ENCODE results near the gene RAET1G.

DNA sequence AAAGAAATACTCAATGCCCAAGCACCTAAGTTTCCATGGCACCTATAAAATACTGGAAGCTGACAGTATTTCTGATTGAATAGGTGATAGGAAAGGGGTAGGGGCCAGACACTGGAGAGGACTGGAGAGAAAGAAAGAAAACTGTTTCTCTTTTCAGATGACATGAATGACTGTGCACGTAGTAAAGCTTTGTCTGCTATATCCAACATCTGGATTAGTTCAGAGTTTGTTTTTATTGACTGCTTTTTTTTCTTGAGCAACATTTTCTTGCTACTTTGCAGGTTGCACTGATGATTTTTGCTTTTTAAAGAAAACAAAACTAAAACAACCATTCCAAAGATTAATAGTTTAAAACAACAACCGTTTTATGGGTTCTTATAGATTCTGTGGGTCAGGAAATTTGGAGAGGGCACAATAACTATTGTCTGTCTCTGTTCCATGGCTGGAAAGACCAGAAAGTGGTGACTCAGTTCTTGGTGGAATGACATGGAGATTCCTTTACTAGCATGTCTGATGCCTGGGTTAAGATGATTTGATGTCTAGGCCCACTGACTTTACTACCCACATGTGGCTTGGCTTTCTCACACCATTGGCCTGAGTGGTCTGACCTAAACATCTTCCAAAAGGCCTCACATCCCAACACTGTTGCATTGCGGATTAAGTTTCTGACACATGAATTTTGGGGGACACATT, 46.5 kb downstream of the RAET1G start:
- TF ChIP-seq, protein P1, sequence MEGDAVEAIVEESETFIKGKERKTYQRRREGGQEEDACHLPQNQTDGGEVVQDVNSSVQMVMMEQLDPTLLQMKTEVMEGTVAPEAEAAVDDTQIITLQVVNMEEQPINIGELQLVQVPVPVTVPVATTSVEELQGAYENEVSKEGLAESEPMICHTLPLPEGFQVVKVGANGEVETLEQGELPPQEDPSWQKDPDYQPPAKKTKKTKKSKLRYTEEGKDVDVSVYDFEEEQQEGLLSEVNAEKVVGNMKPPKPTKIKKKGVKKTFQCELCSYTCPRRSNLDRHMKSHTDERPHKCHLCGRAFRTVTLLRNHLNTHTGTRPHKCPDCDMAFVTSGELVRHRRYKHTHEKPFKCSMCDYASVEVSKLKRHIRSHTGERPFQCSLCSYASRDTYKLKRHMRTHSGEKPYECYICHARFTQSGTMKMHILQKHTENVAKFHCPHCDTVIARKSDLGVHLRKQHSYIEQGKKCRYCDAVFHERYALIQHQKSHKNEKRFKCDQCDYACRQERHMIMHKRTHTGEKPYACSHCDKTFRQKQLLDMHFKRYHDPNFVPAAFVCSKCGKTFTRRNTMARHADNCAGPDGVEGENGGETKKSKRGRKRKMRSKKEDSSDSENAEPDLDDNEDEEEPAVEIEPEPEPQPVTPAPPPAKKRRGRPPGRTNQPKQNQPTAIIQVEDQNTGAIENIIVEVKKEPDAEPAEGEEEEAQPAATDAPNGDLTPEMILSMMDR (IDR thresholded peaks at IDR 0.05), result no peak
- TF ChIP-seq EP300 (IDR thresholded peaks at IDR 0.05) (no peak), MAFK (IDR thresholded peaks at IDR 0.05; ENCODE audit: partially characterized antibody) (no peak), USF2 (IDR thresholded peaks at IDR 0.05) (no peak)
